K562 (cell line): Measurements from ENCODE around the gene FAM240A. TPM values are rescaled to one million over a fixed set of nuclear protein-coding genes. Genes with fewer than 3 reads are reported as not detected.

Experiments
- ATAC-seq: fragments of 200-7000 bp; cut with Tn5 transposase; 3 replicates; pipeline ENCODE4 v1.9.1; 2020; ENCODE audit warnings: moderate library complexity
- BruUV-seq: library from RNA; stranded (reverse); fragments of 400-500 nt; replicated peaks from 2 replicates; lab custom pipeline; 2021; lab: Mats Ljungman, UMichigan
- CTCF ChIA-PET: fragments of 300-600 bp; formaldehyde crosslinking; extraction: SDS; loops from one replicate; lab custom pipeline; 2021; ENCODE audit warnings: low intra/inter-chr PET ratio; lab: Yijun Ruan, JAX
- POLR2A ChIA-PET: fragments of 300-600, 350-650 bp; sonication (Branson Sonifier 250); formaldehyde crosslinking; extraction: SDS; loops from one replicate; lab custom pipeline; 2021; ENCODE audit warnings: antibody characterized with exemption, inconsistent platforms; lab: Yijun Ruan, JAX
- DNase-seq, 4 experiments: peaks; one replicate each; pipeline versions ENCODE4 v3.0.0 to v3.0.0-alpha.2; 2011 to 2018; ENCODE audit warnings: low spot score in 3 of 4, mixed read lengths in 3 of 4; ENCODE audit errors: extremely low read depth in 1 of 4
- FAIRE-seq: peaks from 2 replicates; lab custom pipeline; 2011; peaks lifted over from hg19 to GRCh38; lab: Jason Lieb, UNC
- H2AFZ ChIP-seq: 2 replicates; pipeline ENCODE4 v1.6.0; 2011; ENCODE audit warnings: low read depth, low read length, control low read depth, inconsistent platforms
- H3K27ac ChIP-seq: fragments of 200-600 bp; 3 replicates; pipeline ENCODE4 v1.8.0; 2011; ENCODE audit warnings: low read depth, mild to moderate bottlenecking, control low read depth, inconsistent platforms, low read length, moderate library complexity, mixed read lengths; ENCODE audit errors: extremely low read depth
- H3K27me3 ChIP-seq, 2 experiments: fragments of 300-600 bp in 1 of 2; 2 replicates in 1 of 2; 3 replicates in 1 of 2; pipeline versions ENCODE4 v1.6.0 to v1.8.0; 2011; ENCODE audit warnings: inconsistent platforms in 2 of 2, low read length in 2 of 2, mild to moderate bottlenecking in 1 of 2, mixed read lengths in 1 of 2, moderate library complexity in 1 of 2; ENCODE audit not compliant: control insufficient read depth in 2 of 2, insufficient read depth in 2 of 2
- H3K36me3 ChIP-seq: fragments of 300-600 bp; 3 replicates; pipeline ENCODE4 v1.8.0; 2011; ENCODE audit warnings: mild to moderate bottlenecking, low read length, inconsistent platforms; ENCODE audit not compliant: control insufficient read depth, insufficient read depth
- H3K4me1 ChIP-seq, 2 experiments: fragments of 200-600 bp in 1 of 2; replicated peaks in 1 of 2; 2 replicates in 1 of 2; 3 replicates in 1 of 2; pipeline versions ENCODE4 v1.5.1 to v1.8.0; 2011; ENCODE audit warnings: inconsistent platforms in 2 of 2, low read length in 2 of 2, mild to moderate bottlenecking in 1 of 2, mixed read lengths in 1 of 2, moderate library complexity in 1 of 2; ENCODE audit not compliant: control insufficient read depth in 2 of 2, insufficient read depth in 2 of 2
- H3K4me2 ChIP-seq: 2 replicates; pipeline ENCODE4 v1.6.1; 2011; ENCODE audit warnings: low read length, control low read depth, inconsistent platforms, mixed read lengths; ENCODE audit not compliant: insufficient read depth
- H3K4me3 ChIP-seq: fragments of 200-600 bp; sonication (generic), shearing (Covaris generic); 2 replicates; pipeline ENCODE4 v1.5.1; 2016; ENCODE audit warnings: control low read depth, inconsistent platforms
- H3K79me2 ChIP-seq: fragments of 200-600 bp; 3 replicates; pipeline ENCODE4 v1.8.0; 2011; ENCODE audit warnings: low read length, inconsistent platforms; ENCODE audit not compliant: control insufficient read depth, insufficient read depth
- H3K9ac ChIP-seq, 2 experiments: 2 replicates each; pipeline versions ENCODE4 v1.6.0 to v1.6.1; 2011; ENCODE audit warnings: low read depth in 2 of 2, low read length in 2 of 2, control low read depth in 1 of 2, inconsistent platforms in 1 of 2, mild to moderate bottlenecking in 1 of 2, mixed read lengths in 1 of 2; ENCODE audit not compliant: insufficient read depth in 1 of 2
- H3K9me1 ChIP-seq: one replicate; pipeline ENCODE4 v1.6.0; 2011; ENCODE audit warnings: inconsistent platforms, mild to moderate bottlenecking, low read length, moderate library complexity; ENCODE audit not compliant: control insufficient read depth, insufficient read depth
- H3K9me3 ChIP-seq: replicated peaks from 2 replicates; pipeline ENCODE4 v1.5.1; 2011; ENCODE audit warnings: low read depth, low read length, inconsistent platforms; ENCODE audit not compliant: control insufficient read depth, insufficient read depth
- H4K20me1 ChIP-seq: replicated peaks from 2 replicates; pipeline ENCODE4 v1.6.1; 2011; ENCODE audit warnings: low read length, inconsistent platforms, mixed read lengths; ENCODE audit not compliant: control insufficient read depth, insufficient read depth
- NFE2 ChIP-seq: IDR thresholded peaks from 2 replicates; pipeline ENCODE4 v1.6.1; 2014; ENCODE audit warnings: antibody characterized with exemption, low read depth
- POLR2AphosphoS2 ChIP-seq: IDR thresholded peaks from 2 replicates; pipeline ENCODE4 v1.6.1; 2012; ENCODE audit warnings: low read length, improper control_type of control experiment
- TOE1 ChIP-seq, 2 experiments: fragments of 450-650 bp in 1 of 2; sonication (generic) in 1 of 2; formaldehyde crosslinking in 1 of 2; IDR thresholded peaks; 2 replicates each; pipeline versions ENCODE4 v1.7.1 to v1.8.0; 2016 to 2022; ENCODE audit warnings: borderline replicate concordance in 2 of 2, mild to moderate bottlenecking in 2 of 2, antibody characterized with exemption in 1 of 2, inconsistent platforms in 1 of 2, low read depth in 1 of 2, missing genetic modification reagents in 1 of 2, moderate library complexity in 1 of 2
- ZNF408 ChIP-seq: fragments of 250-450 bp; sonication (Bioruptor Pico); IDR thresholded peaks from 2 replicates; pipeline ENCODE4 v1.4.0; 2020; ENCODE audit warnings: low read depth, mild to moderate bottlenecking, moderate library complexity
- WGBS: fragments of 100-300 bp; shearing (Covaris generic); methylation state at CpG from one replicate; pipeline ENCODE4 v1.1.6; 2016; ENCODE audit warnings: low coverage, mixed read lengths; ENCODE audit not compliant: insufficient coverage; ENCODE audit errors: missing lambda C conversion rate; 5-methylcytosine and 5-hydroxymethylcytosine counted together
- in situ Hi-C: fragments of 300-500 bp; cut with MboI; formaldehyde crosslinking; loops from 4 replicates; pipeline ENCODE4 v1.15.0; 2018; ENCODE audit warnings: inconsistent platforms, mixed read lengths
- intact Hi-C: fragments of 100-400 bp; cut with micrococcal nuclease; formaldehyde crosslinking; loops from 2 replicates; pipeline ENCODE4 v1.14.2; 2022
- polyA plus RNA-seq, 8 experiments: library from polyadenylated mRNA; depleted of rRNA in 4 of 8; stranded (reverse) in 5 of 8; unstranded in 3 of 8; fragments of >200 nt; fragmentation: Nextera tagmentation in 2 of 8; fragmentation: Illumina TruSeq in 1 of 8; extraction: Ambion mirVana in 2 of 8; extraction: Trizol in 1 of 8; gene quantifications; 2 replicates each; pipeline versions ENCODE4 v1.2.1 to v1.2.3, GENCODE V29; 2011 to 2014; ENCODE audit warnings: inconsistent platforms in 1 of 8, missing spikeins in 1 of 8
- total RNA-seq, 7 experiments: library from RNA; depleted of rRNA in 6 of 7; stranded (reverse); fragments of >200 nt in 6 of 7; fragmentation: Illumina TruSeq in 2 of 7; extraction: Trizol in 2 of 7; gene quantifications; 2 replicates each; pipeline versions ENCODE4 v1.2.1 to v1.2.3, GENCODE V29; 2011 to 2021; ENCODE audit warnings: low replicate concordance in 1 of 7
- TF ChIP-seq, protein P1 (sequence below): fragments of 250-450 bp; sonication (Bioruptor Pico); IDR thresholded peaks from 2 replicates; pipeline ENCODE4 v1.8.0; 2022; ENCODE audit warnings: inconsistent platforms

Gene FAM240A
- total and polyA plus RNA-seq, 9 of the 15 experiments (the other 6 are each of a cell fraction or from before 2014, with no cell fraction given), result not detected

DNA sequence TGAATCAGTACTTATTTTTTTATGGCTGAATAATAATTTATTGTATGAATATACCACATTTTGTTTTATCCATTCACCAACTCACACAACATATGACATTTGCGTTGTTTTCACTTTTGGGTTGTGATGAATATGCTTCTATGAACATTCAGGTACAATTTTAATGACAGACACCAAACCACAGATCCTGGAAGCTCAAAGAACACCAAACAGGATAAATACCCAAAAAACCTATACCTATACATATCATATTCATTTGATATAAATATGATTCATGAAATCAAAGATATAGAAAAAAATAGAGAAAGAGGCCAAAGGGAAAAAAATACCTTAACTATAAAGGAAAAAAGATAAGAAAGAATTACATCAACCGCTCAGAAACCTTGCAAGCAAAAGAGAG, 35.8 kb downstream of the FAM240A start:
- no peak for TF ChIP-seq ZNF408 (CRISPR knock-in tag)
- TF ChIP-seq, protein P1, sequence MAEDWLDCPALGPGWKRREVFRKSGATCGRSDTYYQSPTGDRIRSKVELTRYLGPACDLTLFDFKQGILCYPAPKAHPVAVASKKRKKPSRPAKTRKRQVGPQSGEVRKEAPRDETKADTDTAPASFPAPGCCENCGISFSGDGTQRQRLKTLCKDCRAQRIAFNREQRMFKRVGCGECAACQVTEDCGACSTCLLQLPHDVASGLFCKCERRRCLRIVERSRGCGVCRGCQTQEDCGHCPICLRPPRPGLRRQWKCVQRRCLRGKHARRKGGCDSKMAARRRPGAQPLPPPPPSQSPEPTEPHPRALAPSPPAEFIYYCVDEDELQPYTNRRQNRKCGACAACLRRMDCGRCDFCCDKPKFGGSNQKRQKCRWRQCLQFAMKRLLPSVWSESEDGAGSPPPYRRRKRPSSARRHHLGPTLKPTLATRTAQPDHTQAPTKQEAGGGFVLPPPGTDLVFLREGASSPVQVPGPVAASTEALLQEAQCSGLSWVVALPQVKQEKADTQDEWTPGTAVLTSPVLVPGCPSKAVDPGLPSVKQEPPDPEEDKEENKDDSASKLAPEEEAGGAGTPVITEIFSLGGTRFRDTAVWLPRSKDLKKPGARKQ (CRISPR knock-in tag), result no peak
- TF ChIP-seq POLR2AphosphoS2, result no peak
- no peak for TF ChIP-seq NFE2
- no peak for TF ChIP-seq TOE1 (IDR thresholded peaks at IDR 0.05; ENCODE audit: borderline replicate concordance)
- no peak for TF ChIP-seq TOE1 (CRISPR knock-in tag; IDR thresholded peaks at IDR 0.05; ENCODE audit: borderline replicate concordance, low read depth)
- peaks cover 0 to 11% of the 10 kb centered on the region in 2 experiments; a peak in 2 of 5 replicates for H3K27me3 ChIP-seq
- H3K4me2 ChIP-seq, result no peak overlapping the region
- DNase-seq (no peak), ATAC-seq (no peak), FAIRE-seq (no peak)
- H3K4me3 ChIP-seq, result no peak overlapping the region
- intact Hi-C loops (no loop called here), in situ Hi-C loops (no loop called here)
- no peak overlapping the region for H2AFZ ChIP-seq
- no peaks in the 10 kb centered on the region for H3K4me1 ChIP-seq
- H3K27ac ChIP-seq, result no peak overlapping the region
- ChIA-PET POLR2A (no interaction called here), CTCF (no interaction called here)
- no peaks in the 10 kb centered on the region for H3K9me1 ChIP-seq
- WGBS, result 4% methylated on average over 2 of the region's 2 CpGs
- no peaks in the 10 kb centered on the region for H3K36me3 ChIP-seq
- no peaks in the 10 kb centered on the region for H4K20me1 ChIP-seq
- H3K79me2 ChIP-seq, result no peaks in the 10 kb centered on the region
- H3K9ac ChIP-seq, result no peak overlapping the region
- BruUV-seq, result no TSS peak
- no peaks in the 10 kb centered on the region for H3K9me3 ChIP-seq
